Astrocyte (in vitro differentiated cells and primary cell): ENCODE data around the gene IDI2. TPM values are rescaled to one million over a fixed set of nuclear protein-coding genes. Genes with fewer than 3 reads are reported as not detected.
"Not testable (repeated sequence)": the region's sequence is repeated elsewhere in the genome, so short reads cannot be mapped to it uniquely, and the experiment has no call there.

ENCODE experiments used
- DNase-seq: peaks from one replicate; pipeline ENCODE4 v3.0.0-alpha.2; 2010; ENCODE audit warnings: low read depth
- FAIRE-seq: peaks from 2 replicates; lab custom pipeline; 2011; peaks lifted over from hg19 to GRCh38; lab: Jason Lieb, UNC
- H2AFZ ChIP-seq: 2 replicates; pipeline ENCODE4 v1.6.0; 2012; ENCODE audit warnings: low read depth, low read length, inconsistent platforms
- H3K27ac ChIP-seq: 2 replicates; pipeline ENCODE4 v1.5.1; 2011; ENCODE audit warnings: low read depth, low read length, inconsistent platforms
- H3K27me3 ChIP-seq: 2 replicates; pipeline ENCODE4 v1.6.0; 2011; ENCODE audit warnings: low read length, inconsistent platforms; ENCODE audit not compliant: insufficient read depth
- H3K36me3 ChIP-seq: 2 replicates; pipeline ENCODE4 v1.5.1; 2011; ENCODE audit warnings: low read length, inconsistent platforms; ENCODE audit not compliant: insufficient read depth
- H3K4me1 ChIP-seq: 2 replicates; pipeline ENCODE4 v1.5.1; 2011; ENCODE audit warnings: low read length, inconsistent platforms; ENCODE audit not compliant: insufficient read depth
- H3K4me2 ChIP-seq: 2 replicates; pipeline ENCODE4 v1.6.0; 2012; ENCODE audit warnings: low read length, inconsistent platforms
- H3K4me3 ChIP-seq: 2 replicates; pipeline ENCODE4 v1.5.1; 2011; ENCODE audit warnings: low read depth, mild to moderate bottlenecking, low read length, inconsistent platforms; ENCODE audit not compliant: insufficient read depth
- H3K79me2 ChIP-seq: 2 replicates; pipeline ENCODE4 v1.6.0; 2012; ENCODE audit warnings: mild to moderate bottlenecking, low read length, inconsistent platforms; ENCODE audit not compliant: insufficient read depth
- H3K9ac ChIP-seq: 2 replicates; pipeline ENCODE4 v1.6.0; 2012; ENCODE audit warnings: mild to moderate bottlenecking, low read length, inconsistent platforms
- H3K9me3 ChIP-seq: 2 replicates; pipeline ENCODE4 v1.5.1; 2012; ENCODE audit warnings: low read depth, mild to moderate bottlenecking, low read length, inconsistent platforms; ENCODE audit not compliant: insufficient read depth
- H4K20me1 ChIP-seq: 2 replicates; pipeline ENCODE4 v1.6.0; 2012; ENCODE audit warnings: low read length, inconsistent platforms; ENCODE audit not compliant: insufficient read depth
- H3K27ac Mint-ChIP-seq: one replicate; pipeline ENCODE4 v1.8.0; 2021; ENCODE audit warnings: mild to moderate bottlenecking, mixed read lengths; ENCODE audit not compliant: unreplicated experiment
- H3K27me3 Mint-ChIP-seq: one replicate; pipeline ENCODE4 v1.8.0; 2021; ENCODE audit warnings: low read depth, mixed read lengths; ENCODE audit not compliant: unreplicated experiment
- H3K36me3 Mint-ChIP-seq: one replicate; pipeline ENCODE4 v1.8.0; 2021; ENCODE audit warnings: low read depth, mixed read lengths; ENCODE audit not compliant: unreplicated experiment
- H3K4me1 Mint-ChIP-seq: one replicate; pipeline ENCODE4 v1.8.0; 2021; ENCODE audit warnings: low read depth, mixed read lengths; ENCODE audit not compliant: unreplicated experiment
- H3K4me3 Mint-ChIP-seq: one replicate; pipeline ENCODE4 v1.8.0; 2021; ENCODE audit warnings: mild to moderate bottlenecking, moderate library complexity, mixed read lengths; ENCODE audit not compliant: unreplicated experiment
- H3K9me3 Mint-ChIP-seq: one replicate; pipeline ENCODE4 v1.8.0; 2021; ENCODE audit warnings: mild to moderate bottlenecking, mixed read lengths; ENCODE audit not compliant: unreplicated experiment
- EZH2 ChIP-seq: IDR thresholded peaks from 2 replicates; pipeline ENCODE4 v1.6.1; 2012; ENCODE audit warnings: mild to moderate bottlenecking, low read length, inconsistent platforms; ENCODE audit not compliant: insufficient read depth
- total RNA-seq: library from RNA; stranded (reverse); gene quantifications from 2 replicates; pipeline ENCODE4 v1.2.1, GENCODE V29; 2021
- TF ChIP-seq, protein P1 (sequence below): IDR thresholded peaks from 2 replicates; pipeline ENCODE4 v1.5.1; 2011; ENCODE audit warnings: low read depth, mild to moderate bottlenecking, inconsistent platforms, low read length, moderate library complexity; ENCODE audit not compliant: insufficient read depth

Gene IDI2
- total RNA-seq, 1 donor from 2014 or later, result not detected

DNA sequence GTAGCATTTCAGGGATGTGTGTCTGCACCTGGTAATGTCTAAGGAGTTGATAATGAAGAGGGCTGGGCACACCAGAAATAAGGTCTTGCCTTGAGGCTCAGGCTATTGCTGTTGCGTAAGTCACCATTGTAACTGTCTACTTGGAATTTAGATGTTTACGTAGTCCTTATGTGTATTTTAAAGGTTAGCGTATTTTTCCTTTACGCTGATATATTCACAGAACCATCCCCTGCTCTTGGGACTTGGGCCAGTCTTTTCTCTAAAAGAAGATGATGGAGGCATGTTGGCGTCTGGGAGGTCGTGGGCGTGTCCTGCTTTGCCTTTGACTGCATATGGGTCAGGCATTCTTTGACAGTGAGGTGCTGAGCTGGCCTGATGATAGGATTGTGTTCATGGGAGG is 45.3 kb upstream of the IDI2 start:
- Histone ChIP-seq H2AFZ (no peak overlapping the region), H4K20me1 (peaks cover 46% of the 10 kb centered on the region), H3K27ac (no peak overlapping the region), H3K4me3 (no peak overlapping the region), H3K36me3 (peaks cover 6% of the 10 kb centered on the region), H3K4me1 (peaks cover 4% of the 10 kb centered on the region), H3K79me2 (peaks cover 72% of the 10 kb centered on the region), H3K27me3 (no peaks in the 10 kb centered on the region), H3K4me2 (no peak overlapping the region), H3K9ac (no peak overlapping the region), H3K9me3 (no peaks in the 10 kb centered on the region)
- DNase-seq (peak; percentile 26), FAIRE-seq (no peak)
- Mint-ChIP-seq H3K9me3 (no peaks in the 10 kb centered on the region), H3K36me3 (peaks cover 10% of the 10 kb centered on the region), H3K27me3 (no peaks in the 10 kb centered on the region), H3K27ac (peak overlapping the region; percentile 41), H3K4me3 (no peak overlapping the region), H3K4me1 (peaks cover 7% of the 10 kb centered on the region)
- TF ChIP-seq EZH2, result no peak
- TF ChIP-seq, protein P1, sequence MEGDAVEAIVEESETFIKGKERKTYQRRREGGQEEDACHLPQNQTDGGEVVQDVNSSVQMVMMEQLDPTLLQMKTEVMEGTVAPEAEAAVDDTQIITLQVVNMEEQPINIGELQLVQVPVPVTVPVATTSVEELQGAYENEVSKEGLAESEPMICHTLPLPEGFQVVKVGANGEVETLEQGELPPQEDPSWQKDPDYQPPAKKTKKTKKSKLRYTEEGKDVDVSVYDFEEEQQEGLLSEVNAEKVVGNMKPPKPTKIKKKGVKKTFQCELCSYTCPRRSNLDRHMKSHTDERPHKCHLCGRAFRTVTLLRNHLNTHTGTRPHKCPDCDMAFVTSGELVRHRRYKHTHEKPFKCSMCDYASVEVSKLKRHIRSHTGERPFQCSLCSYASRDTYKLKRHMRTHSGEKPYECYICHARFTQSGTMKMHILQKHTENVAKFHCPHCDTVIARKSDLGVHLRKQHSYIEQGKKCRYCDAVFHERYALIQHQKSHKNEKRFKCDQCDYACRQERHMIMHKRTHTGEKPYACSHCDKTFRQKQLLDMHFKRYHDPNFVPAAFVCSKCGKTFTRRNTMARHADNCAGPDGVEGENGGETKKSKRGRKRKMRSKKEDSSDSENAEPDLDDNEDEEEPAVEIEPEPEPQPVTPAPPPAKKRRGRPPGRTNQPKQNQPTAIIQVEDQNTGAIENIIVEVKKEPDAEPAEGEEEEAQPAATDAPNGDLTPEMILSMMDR, result no peak

DNA sequence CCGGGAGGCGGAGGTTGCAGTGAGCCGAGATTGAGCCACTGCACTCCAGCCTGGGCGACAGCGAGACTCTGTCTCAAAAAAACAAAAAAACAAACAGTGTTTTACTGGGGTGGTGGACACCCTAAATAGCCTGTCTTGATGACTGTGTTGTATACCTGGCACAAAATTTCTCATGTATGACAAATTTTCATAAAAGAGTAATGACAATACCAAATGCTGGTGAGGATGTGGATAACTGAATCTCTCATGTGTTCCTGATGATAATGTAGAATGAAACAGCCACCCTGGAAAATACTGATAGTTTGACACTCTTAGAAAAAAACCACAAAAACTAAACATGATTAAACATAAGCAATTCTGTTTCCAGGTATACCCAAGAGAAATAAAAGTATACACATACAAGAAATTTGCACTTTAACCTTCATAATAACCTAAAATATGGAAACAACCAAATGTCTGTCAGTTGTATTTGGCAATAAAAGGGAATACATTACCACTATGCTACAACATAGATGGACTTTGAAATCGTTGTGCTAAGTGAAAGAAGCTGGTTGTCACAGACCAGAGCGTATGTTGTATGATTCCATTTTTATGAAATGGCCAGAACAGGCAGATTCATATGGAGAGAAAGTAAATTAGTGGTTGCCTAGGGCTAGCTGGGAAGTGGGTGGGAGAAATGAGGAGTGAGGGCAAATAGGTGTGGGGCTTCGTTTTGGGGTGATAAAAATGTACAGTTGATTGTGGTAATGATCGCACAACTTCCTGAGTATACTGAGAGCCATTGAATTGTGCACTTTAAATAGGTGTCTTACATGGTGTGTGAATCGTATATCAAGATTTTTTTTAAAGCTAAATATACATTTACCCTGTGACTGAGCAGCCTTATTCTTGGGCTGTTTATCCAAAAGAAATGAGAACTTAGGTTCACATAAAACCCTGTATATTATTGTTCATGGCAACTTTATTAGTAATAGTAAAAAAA is 43.0 kb upstream of the IDI2 start:
- Histone ChIP-seq H3K27me3 (no peaks in the 10 kb centered on the region), H3K36me3 (peaks cover 6% of the 10 kb centered on the region), H3K4me1 (peaks cover 4% of the 10 kb centered on the region), H3K9ac (no peak overlapping the region), H4K20me1 (peaks cover 40% of the 10 kb centered on the region), H3K4me3 (no peak overlapping the region), H2AFZ (no peak overlapping the region), H3K79me2 (peaks cover 73% of the 10 kb centered on the region), H3K27ac (no peak overlapping the region), H3K9me3 (no peaks in the 10 kb centered on the region), H3K4me2 (no peak overlapping the region)
- Mint-ChIP-seq H3K27ac (no peak overlapping the region), H3K27me3 (no peaks in the 10 kb centered on the region), H3K4me1 (peaks cover 7% of the 10 kb centered on the region), H3K4me3 (no peak overlapping the region), H3K9me3 (no peaks in the 10 kb centered on the region), H3K36me3 (peaks cover 7% of the 10 kb centered on the region)
- FAIRE-seq, result no peak
- TF ChIP-seq, protein P1, result no peak
- DNase-seq, result no peak

DNA sequence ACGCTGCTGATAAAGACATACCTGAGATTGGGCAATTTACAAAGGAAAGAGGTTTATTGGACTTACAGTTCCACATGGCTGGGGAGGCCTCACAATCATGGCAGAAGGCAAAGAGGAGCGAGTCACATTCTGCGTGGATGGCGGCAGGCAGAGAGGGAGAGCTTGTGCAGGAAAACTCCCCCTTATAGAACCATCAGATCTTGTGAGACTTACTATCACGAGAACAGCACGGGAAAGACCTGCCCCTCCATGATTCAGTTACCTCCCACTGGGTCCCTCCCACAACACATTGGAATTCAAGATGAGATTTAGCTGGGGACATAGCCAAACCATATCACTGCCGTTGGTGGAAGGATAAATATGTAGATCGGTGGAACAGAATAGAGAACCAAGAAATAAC is 41.1 kb upstream of the IDI2 start:
- not testable (repeated sequence) for H3K27me3 Mint-ChIP-seq, FAIRE-seq
- peaks cover 78% of the 10 kb centered on the region for H3K79me2 ChIP-seq

More for the DNA sequence above, 41.1 kb upstream of the IDI2 start:
- H3K9me3 Mint-ChIP-seq, H3K9me3 ChIP-seq, H3K36me3 Mint-ChIP-seq, H3K9ac ChIP-seq, H3K27ac ChIP-seq, DNase-seq, H3K4me2 ChIP-seq, H3K4me3 Mint-ChIP-seq, H3K27me3 ChIP-seq, H3K36me3 ChIP-seq, H2AFZ ChIP-seq, H3K4me3 ChIP-seq, H3K27ac Mint-ChIP-seq: not testable (repeated sequence)
- peaks cover 48% of the 10 kb centered on the region for H4K20me1 ChIP-seq
- peaks cover 14% of the 10 kb centered on the region for H3K4me1 ChIP-seq
- peaks cover 18% of the 10 kb centered on the region for H3K4me1 Mint-ChIP-seq
